Measurements from ENCODE around the gene BDH2.

- TF ChIP-seq CTCF (IDR thresholded peaks at IDR 0.05) (no peak), POLR2AphosphoS5 (IDR thresholded peaks at IDR 0.05; ENCODE audit: insufficient read depth in 1 of 2, low read depth in 1 of 2) (no peak)
Measured at GRCh38 chr4:103129174-103129573, 29.5 kb upstream of the BDH2 start.

Measured in vagina (tissue), 2 donors.